Stimulated activated CD8-positive, alpha-beta memory T cell treated with anti-CD3 and anti-CD28 coated beads, Interleukin-7, amount 100 ng/mL, for 24 hours (primary cell): ENCODE data around the gene CSNK2A1.
A peak's percentile ranks its signal among the peaks of the same experiment; 100 is the strongest.
"Not testable (repeated sequence)": the region's sequence is repeated elsewhere in the genome, so short reads cannot be mapped to it uniquely, and the experiment has no call there.

Source experiments
- DNase-seq: peaks from one replicate; pipeline ENCODE4 v3.0.0-alpha.2; 2020; ENCODE audit warnings: low read depth

Gene CSNK2A1

GRCh38 chr20:483815-484644, 59.6 kb downstream of the CSNK2A1 start:
- DNase-seq = no peak

GRCh38 chr20:481167-481566, 62.4 kb downstream of the CSNK2A1 start:
- no peak for DNase-seq

- DNase-seq = no peak
These were observed 63.5 kb downstream of the CSNK2A1 start for GRCh38 chr20:480044-480443.

- DNase-seq = no peak
These were observed 64.1 kb downstream of the CSNK2A1 start for GRCh38 chr20:479487-479886.

GRCh38 chr20:478949-479429, 64.6 kb downstream of the CSNK2A1 start:
- no peak for DNase-seq

GRCh38 chr20:478010-478948, 65.3 kb downstream of the CSNK2A1 start:
- no peak for DNase-seq

- DNase-seq = not testable (repeated sequence)
These were observed 66.9 kb downstream of the CSNK2A1 start for GRCh38 chr20:476561-477249.

- no peak for DNase-seq
These were observed 67.9 kb downstream of the CSNK2A1 start for GRCh38 chr20:475463-476357.

GRCh38 chr20:474581-474980, 69.0 kb downstream of the CSNK2A1 start:
- DNase-seq = no peak

GRCh38 chr20:472889-473292, 70.7 kb downstream of the CSNK2A1 start:
- no peak for DNase-seq

- DNase-seq = no peak
These were observed 71.3 kb downstream of the CSNK2A1 start for GRCh38 chr20:472137-472846.

- DNase-seq = no peak
These were observed 73.7 kb downstream of the CSNK2A1 start for GRCh38 chr20:469746-470490.

- DNase-seq = no peak
These were observed 75.8 kb downstream of the CSNK2A1 start for GRCh38 chr20:467755-468154.

- DNase-seq = peak; percentile 59
These were observed 81.2 kb downstream of the CSNK2A1 start, which contains the start of gene TBC1D20 for GRCh38 chr20:462199-462991. Gene TBC1D20, minus strand, starts transcription at chr20:462533. Its CDS starts 128 bp downstream, at chr20:462405.

- DNase-seq = peak; percentile 16
These were observed 82.1 kb downstream of the CSNK2A1 start for GRCh38 chr20:461254-462198.

- DNase-seq = no peak
These were observed 82.9 kb downstream of the CSNK2A1 start for GRCh38 chr20:460707-461106.

GRCh38 chr20:460180-460579, 83.4 kb downstream of the CSNK2A1 start:
- DNase-seq = no peak

- no peak for DNase-seq
These were observed 84.8 kb downstream of the CSNK2A1 start for GRCh38 chr20:458776-459175.
